CD4-positive, alpha-beta T cell treated with Interferon alpha-2 for 1 hour (primary cell): ENCODE measurements around the gene TSGA10IP.

Experiments used
- DNase-seq, 2 donors: peaks; one replicate each; pipeline ENCODE4 v3.0.0-alpha.2; 2020 to 2022

TSGA10IP gene

DNA sequence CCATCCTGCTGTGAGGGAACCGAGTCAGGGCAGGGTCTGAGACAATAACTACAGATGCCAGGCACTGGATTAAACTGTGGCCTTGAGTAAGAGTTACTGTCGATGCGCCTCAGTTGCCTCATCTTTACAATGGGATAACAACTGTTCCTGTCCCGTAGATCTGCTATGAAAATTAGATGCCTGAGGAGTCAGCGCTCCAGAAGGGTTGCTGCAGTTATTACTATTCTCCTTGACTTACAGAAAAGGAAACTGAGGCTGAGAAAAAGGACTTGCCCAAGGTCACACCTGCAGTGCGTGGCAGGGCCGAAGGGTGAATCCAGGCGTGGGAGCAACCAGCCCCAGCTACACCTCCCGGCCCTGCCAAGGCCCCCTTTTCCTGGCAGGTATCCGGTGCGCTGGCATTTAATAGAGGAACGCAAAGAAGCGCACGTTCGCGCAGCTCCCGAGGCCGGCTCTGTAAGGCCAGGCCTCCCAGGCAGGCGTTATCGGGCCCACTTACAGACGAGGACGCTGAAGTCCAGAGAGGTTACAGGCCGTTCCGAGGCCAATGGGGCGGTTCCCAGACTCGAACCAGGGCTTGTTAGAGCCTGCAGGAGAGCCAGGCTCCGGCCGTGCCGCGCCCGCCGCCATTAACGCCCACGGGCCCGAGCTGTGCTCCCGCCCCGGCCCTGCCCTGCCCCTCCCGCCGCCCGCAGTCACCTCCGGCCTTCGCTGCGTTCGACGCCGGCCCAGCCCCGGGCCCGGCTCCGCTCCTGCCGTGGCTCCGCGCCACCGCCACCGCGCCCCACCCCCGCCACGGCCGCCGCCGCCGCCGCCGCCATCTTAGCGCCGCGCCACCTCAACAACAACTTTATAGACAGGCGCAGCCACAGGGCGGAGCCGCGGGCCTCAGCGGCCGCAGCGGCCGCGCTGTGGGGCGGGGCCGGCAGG, 26.8 kb upstream of the TSGA10IP start, which contains the start of gene C11orf68:
Gene C11orf68 (minus strand): TSS at position 852 of the 930 bp plus-strand sequence. CDS start 31 bp downstream, at position 821.
- DNase-seq, result no peak

DNA sequence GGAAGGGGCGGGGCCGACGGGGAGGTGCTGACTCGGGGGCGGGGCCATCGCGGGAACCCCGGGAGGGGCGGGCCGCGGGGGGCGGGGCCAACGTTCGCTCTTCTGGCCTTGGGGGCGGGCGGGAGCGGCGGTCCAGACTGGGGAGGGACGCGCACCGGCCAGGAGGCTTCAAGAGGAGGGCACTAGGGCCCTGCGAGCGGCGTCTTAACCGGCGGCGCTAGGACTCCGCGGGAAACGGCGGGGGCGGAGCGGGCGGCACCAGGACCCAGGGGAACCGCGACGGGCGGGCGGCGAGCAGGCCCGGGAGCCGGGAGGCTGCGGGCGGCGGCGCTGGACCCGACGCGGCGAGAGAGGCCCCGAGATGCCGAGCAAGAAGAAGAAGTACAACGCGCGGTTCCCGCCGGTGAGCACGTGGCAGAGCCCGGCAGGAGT, 26.1 kb upstream of the TSGA10IP start, which contains the start of gene DRAP1:
Gene DRAP1 (plus strand): TSS at position 286 of the 432 bp plus-strand sequence. CDS start 76 bp downstream, at position 362.
- peak; percentile 99 for DNase-seq

DNA sequence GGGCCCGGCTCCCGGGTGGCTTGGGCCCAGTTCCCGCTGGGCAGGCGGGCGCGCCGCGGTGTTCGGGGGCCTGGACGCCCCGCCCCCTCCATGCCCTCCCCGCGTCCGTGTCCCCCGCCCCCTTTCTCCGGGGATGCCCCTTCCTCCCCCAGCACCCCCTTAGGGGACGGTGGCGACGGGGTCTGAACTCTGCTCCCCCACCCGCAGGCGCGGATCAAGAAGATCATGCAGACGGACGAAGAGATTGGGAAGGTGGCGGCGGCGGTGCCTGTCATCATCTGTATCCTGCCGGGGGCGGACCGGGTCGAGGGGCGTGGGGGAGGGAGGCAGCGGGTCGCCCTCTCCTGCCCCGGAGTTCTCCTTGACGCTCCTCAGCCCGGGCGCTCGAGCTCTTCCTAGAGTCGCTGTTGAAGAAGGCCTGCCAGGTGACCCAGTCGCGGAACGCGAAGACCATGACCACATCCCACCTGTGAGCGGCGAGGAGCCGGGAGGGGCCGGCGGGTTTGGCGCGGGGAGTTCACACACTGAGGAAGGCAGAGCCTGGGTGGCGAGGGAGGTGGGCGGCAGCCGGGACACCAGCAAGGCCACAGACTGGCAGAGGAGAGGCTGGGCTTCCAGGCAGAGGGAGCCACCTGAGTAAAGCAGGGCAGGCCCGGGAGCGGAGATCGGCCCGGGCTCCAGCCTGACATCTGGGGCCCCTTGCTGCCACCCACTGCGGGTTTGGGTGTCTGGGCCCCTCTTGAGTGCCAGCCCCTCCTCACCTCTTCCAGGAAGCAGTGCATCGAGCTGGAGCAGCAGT, 25.5 kb upstream of the TSGA10IP start:
- peak in 1 of 2 donors; percentile 77 for DNase-seq

DNA sequence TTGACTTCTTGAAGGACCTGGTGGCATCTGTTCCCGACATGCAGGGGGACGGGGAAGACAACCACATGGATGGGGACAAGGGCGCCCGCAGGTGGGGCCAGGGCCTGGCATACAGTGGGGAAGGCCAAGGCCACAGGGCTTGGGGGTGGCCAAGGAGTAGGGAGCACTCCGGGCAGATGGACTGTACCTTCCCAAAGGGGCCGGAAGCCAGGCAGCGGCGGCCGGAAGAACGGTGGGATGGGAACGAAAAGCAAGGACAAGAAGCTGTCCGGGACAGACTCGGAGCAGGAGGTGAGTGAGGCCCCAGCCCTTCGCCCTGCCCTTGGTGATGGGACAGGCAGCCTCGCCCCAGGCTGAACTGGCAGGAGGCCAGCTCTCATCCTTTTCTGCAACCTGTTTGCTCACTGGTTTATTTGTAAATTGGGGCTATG, 24.9 kb upstream of the TSGA10IP start:
- DNase-seq, result no peak

DNA sequence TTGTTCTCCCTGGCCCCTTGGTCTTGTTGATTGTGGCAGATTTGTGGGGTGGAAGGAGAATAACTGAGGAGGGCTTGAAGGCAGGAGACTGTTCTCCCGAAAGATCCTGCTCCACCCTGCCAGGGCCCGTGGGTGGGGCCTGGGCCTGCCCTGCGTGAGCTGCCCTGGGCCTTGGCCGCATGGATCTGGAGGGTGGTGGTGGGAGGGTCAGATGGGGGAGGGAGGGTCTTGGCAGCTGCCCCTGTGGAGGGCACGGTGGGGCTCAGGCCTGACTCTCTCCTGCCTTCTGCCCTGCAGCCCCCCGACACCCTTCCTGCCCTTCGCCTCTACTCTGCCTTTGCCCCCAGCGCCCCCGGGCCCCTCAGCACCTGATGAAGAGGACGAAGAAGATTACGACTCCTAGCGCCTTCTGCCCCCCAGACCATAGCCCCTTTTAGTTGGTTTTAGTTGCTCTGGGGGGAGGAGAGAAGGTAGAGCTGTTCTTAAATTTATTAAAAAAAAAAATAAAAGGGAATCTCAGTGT, 24.2 kb upstream of the TSGA10IP start:
- DNase-seq, result no peak

DNA sequence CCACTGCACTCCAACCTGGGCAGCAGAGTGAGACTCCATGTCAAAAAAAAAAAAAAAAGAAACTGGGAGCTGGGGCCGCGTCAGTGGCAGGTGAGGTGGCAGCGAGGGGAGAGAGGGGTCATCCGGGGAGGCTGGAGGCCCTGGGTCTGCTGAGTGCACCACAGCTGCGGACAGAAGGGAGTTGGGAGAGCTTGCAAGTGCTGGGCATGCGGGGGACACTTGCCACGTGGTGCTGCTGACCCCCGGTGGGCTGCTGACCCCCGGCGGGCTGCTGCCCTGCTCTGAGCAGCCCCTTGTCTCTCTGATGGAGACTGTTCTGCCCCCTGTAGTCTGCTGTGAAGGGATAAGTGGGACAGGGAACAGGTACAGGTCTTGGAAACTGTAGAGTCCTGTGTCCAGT, 23.4 kb upstream of the TSGA10IP start:
- DNase-seq, result no peak

DNA sequence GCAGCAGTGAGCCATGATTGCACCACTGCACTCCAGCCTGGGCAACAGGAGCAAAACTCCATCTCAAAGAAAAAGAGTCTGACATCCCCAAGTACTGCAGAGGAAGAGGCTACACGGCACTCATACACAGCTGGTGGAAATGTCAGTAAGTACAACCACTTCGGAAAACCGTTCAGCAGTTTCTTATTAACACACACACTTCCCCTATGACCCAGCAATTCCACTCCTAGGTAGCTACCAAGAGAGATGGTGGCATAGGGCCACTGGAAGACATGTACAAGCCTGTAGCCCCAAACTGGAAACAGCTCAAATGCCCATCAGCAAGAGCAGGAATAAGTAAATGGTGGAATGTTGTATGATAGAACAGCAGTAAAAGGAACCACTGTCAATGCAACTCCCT, 22.7 kb upstream of the TSGA10IP start:
- no peak for DNase-seq

DNA sequence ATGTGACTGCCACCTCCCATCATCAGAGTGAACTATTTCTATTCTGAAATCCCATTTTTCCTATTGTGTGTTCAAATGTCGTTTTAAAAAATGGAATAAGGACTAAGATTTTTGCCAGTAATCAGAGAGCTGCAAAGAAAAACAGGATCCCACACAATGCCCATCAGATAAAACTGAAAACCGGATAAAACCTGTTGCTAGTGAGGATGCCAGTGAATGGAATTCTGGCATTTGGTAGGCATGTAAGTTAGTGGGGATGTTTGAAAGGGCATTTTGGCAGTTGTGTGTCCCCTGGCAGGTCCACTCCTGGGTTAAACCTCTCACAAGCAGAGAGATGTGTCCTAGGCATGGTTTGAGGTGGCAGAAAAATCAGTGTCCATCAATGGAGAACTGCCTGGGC, 19.9 kb upstream of the TSGA10IP start:
- DNase-seq, result no peak

DNA sequence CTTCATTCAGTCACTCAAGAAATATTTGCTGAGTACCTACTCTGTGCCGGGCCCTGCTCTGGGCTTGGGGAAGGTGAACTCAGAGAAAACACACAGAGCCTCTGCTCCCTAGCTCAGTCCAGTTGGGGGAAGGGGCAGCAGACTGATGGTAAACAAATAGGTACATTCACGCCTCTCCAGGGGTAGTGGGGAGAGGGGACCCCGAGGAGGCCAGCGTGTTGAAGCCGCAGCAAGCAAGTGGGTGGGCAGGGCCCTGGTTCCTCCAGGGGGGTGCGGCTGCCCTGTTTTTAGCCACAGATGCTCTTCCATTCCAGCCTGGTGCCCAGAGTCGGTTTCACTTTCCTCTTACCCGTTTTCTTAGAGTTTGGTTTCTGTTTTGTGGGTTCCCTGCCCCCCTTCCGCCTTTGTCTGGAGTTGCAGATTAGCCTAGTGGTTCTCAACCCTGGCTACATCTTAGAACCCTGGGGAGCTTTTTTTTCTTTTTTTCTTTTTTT, 17.3 kb upstream of the TSGA10IP start:
- DNase-seq, result peak; percentile 92 to 94

DNA sequence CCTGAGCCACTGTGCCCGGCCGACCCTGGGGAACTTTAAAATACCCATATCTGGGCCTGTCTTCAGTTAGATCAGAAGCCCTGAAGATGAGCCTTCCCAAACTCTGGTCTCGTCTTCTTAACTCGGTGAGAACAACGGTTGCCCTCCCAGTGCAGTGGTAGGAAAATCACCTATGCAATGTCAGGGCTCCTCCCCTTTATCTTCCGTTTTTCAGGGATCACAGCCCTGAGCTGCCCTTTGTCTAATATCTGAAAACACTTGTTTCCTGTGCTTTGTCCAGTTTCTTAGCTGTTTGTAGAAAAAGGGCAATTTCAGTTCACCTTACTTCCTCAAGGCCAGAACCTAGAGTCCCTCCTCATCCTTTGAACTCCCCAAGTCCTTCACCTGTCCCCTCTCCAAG, 16.6 kb upstream of the TSGA10IP start:
- peak in 1 of 2 donors; percentile 28 for DNase-seq

DNA sequence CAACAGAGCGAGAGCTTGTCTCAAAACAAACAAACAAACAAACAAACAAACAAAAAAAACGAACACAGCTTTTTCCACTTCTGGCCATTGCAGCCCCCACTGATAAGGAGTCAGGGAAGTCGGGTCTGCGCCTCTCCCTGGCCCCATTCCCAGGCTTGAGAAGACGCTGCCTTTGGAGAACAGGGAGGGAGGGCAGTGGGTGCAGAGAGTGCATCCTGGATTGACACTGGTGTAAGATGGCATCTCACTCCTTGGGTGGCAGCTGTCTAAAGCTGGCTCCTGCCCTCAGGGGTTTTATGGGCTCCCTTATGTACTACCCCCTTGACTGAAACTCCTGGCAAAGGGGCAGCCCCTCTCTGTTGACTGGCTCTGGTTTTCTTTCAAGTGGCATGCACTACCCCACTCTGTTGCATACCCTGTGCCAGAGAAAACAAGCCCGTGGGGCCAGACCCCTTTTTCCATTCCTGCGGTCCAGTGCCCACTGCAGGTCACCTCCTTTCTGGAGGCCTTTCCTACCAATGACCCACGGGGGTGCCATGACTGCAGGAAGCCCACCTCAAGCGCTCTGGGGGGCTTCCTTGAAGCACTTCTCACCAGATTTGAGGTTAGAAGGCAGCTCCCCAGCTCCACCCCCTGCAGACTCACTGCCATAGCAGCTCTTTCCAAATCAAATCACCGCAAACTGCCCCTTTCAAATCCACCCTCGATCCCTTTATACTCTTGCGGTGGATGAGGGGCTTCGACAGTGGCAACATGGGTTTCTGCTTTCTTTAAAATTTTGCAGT, 13.3 kb upstream of the TSGA10IP start:
- DNase-seq, result no peak

DNA sequence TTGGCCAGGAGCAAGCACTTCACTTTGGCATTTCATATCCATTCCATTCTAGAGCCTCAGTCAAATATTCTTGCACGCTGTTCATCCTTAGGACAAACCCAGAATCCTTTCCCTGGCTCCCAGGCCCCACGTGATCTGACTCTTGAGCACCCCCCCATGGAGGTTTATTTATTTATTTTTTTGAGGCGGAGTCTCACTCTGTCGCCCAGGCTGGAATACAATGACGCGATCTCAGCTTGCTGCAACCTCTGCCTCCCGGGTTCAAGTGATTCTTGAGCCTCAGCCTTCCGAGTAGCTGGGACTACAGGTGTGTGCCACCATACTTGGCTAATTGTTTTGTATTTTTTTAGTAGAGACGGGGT, 12.7 kb upstream of the TSGA10IP start:
- peak in 1 of 2 donors; percentile 25 for DNase-seq

DNA sequence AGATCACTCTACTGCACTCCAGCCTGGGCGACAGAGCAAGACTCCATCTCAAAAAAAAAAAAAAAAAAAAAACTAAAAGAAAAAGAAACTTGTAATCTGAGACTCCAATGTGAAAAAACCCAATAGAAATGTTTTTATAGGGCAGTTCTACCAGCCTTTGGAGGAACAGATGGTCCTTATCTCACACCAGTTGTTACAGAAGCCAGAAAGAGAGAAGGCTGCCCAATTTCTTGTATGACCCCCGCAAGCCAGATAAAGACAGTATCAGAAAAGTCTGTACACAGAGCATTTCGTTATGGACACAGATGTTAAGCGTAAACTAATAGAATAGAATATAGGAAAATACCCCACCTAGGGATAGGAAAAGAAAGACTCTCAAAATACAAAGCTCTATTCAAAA, 11.3 kb upstream of the TSGA10IP start:
- DNase-seq, result no peak

DNA sequence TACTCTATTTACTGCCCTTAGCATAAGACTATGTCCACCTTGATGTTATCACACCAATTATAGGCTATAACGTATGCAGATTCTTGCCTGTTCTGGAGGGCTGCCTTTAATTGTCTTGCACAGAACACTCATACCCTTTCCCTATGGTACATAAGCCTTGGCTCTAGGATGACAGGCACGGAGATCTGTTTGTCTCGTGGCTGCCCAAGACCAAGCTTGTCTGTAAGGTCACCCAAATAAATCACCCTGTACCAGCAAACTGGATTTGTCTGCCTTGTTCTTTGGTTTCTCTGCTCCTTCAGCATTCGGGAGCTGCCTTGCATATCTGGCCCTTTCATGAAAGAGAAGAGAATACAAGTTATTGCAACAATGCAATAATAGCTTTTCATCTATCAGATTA, 7.5 kb upstream of the TSGA10IP start:
- DNase-seq, result no peak

DNA sequence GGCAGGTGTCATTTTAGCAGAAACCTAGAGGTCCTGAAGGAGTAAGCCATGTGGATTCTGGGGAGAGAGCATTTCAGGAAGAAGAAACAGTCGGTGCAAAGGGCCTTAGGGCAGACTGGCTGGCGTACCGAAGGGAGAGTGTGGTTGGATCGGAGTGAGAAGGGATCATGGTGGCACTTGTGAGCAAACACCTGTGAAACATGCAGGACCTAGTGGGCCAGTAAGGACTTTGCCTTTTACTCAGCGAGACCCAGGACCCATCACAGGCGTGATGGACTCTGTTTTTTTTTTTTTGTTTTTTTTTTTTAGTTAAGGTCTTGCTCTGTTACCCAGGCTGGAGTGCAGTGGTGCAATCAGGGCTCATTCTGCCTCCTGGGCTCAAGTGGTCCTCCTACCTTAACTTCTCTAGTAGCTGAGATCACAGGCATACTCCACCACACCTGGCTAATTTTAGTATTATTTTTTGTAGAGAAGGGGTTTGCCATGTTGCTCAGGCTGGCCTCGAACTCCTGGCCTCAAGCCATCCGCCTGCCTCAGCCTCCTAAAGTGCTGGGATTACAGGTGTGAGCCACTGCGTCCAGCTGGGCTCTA, 3.5 kb upstream of the TSGA10IP start:
- DNase-seq, result no peak

DNA sequence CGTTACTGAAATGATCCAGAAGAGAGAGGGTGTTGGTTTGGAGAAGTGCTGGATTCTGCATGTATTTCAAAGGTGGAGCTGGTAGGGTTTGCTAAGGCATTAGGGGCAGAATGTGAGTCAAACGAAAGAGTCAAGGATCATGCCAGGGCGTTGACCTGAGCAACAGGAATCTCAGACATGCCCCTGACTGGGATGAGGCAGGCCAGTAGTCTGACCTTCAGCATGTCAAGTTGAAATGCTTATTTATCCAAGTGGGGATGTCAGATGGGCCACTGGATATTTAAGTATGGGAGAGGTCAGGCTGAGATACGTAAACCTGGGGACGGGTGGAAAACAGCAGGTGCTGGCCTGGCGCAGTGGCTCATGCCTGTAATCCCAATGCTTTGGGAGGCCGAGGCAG, 2.7 kb upstream of the TSGA10IP start:
- DNase-seq, result no peak

DNA sequence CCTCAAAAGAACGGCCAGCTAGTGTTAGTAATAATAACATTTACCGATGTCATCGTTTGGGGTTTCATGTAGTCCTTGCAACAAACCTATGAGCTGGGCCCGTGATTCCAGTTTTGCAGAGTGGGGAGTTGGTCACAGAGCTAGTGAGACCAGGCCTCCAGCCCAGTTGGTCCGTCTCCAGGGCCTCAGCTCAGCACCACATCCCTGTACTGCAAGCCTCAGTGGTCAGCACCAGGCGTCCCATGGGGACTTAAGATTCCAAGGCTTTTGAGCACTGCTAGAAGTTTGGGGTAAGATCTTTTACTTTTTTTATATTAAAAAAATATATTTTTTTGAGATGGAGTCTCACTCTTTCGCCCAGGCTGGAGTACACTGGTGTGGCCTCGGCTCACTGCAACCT, 1.1 kb upstream of the TSGA10IP start:
- DNase-seq, result no peak

DNA sequence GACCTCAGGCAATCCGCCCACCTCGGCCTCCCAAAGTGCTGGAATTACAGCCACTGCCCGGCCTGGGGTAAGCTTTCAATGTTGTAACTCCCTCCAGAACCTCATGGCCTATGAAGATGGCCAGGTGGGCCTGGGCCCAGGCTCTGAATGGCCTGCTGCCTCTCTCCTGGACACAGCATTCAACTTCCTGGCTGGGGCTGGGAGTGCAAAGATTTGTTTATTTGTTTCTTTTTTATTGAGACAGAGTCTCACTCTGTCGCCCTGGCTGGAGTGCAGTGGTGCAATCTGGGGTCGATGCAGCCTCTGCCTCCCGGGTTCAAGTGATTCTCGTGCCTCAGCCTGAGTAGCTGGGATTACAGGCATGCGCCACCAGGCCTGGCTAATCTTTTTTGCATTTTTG, 513 bp upstream of the TSGA10IP start:
- DNase-seq, result no peak

DNA sequence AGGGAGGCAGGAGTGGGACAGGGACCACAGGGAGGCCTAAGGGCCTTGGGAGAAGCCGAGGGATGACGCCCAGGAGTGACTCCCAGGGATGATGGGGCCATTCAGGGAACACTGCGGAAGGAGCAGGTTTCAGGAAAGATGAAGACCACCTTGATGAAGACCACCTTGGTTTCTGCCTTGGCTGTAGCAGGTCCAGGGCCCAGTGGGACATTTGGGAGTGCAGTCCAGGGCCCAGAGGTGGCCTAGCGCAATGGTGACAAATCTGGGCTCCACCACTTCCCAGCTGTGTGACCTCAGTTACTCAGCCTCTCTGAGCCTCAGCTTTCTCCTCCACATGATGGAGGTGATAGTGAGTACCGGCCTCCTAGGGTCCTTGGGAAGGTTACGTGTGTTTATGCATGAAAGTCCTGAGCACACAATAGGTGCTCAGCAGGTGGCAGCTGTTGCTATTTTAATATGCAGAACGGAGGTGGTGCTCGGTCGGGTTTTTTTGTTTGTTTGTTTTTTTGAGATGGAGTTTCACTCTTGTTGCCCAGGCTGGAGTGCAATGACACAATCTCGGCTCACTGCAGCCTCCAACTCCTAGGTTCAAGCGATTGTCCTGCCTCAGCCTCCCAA, 770 bp downstream of the TSGA10IP start:
- no peak for DNase-seq

DNA sequence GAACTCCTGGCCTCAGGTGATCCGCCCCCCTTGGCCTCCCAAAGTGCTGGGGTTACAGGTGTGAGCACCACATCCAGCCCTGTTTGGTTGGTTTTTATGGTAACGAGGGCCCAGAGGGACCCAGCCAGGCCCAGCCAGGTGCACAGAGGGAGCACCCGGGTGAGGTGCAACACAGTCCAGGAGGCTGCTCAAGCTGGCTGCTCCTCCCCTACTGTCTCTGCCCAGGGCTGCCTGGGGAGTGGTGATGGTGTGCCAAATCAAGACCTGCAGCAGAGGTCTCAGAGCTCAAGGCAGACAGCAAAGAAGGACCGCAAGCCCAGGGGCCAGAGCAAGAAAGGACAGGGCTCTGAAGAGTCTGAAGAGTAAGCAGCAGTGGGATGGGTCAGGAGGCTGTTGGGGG, 1.4 kb downstream of the TSGA10IP start:
- no peak for DNase-seq

DNA sequence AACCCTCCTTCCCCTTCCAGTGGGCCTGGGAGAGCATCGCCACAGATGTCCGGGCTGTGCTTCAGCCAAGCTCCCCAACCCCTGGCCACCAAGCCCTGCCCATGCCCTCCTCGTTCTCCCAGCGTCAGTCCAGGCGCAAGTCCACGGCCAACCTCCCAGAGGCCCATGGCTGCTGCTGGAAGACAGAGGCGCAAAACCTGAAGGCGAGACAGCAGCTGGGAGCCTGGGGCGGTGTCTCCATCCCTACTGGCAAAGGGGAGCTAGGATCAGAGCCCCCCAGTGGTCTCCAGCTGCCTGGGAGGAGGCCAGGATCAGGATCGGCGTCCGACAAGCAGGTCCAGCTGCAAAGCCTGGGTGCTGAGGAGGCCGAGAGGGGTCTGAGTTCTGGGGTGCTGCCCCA, 1.9 kb downstream of the TSGA10IP start:
- no peak for DNase-seq
